Sigmoid colon (tissue), 4 donors: ENCODE data around the gene LILRB2.

Experiments used
- CTCF ChIP-seq, 4 experiments: fragments of 450-650 bp in 3 of 4; fragments of 200-600 bp in 1 of 4; IDR thresholded peaks; one replicate each; pipeline ENCODE4 v1.5.1; 2016 to 2019; ENCODE audit warnings: antibody characterized with exemption in 4 of 4, mild to moderate bottlenecking in 3 of 4, moderate library complexity in 2 of 4
- EP300 ChIP-seq, 4 donors: sonication (generic); formaldehyde crosslinking; IDR thresholded peaks; one replicate each; pipeline ENCODE4 v1.6.1; 2017; ENCODE audit warnings: antibody characterized with exemption in 4 of 4
- POLR2AphosphoS5 ChIP-seq, 4 donors: sonication (generic); formaldehyde crosslinking; IDR thresholded peaks; one replicate each; pipeline ENCODE4 v1.6.1; 2017; ENCODE audit warnings: antibody characterized with exemption in 4 of 4

- TF ChIP-seq CTCF (IDR thresholded peaks at IDR 0.05): no peak
- TF ChIP-seq EP300 (IDR thresholded peaks at IDR 0.05): no peak
- TF ChIP-seq POLR2AphosphoS5 (IDR thresholded peaks at IDR 0.05): no peak
These were observed 13.6 kb upstream of the LILRB2 start for GRCh38 chr19:54294539-54294938.
